ENCODE measurements around the gene OTOF. TPM values are rescaled to one million over a fixed set of nuclear protein-coding genes. Genes with fewer than 3 reads are reported as not detected.
A peak's percentile ranks its signal among the peaks of the same experiment; 100 is the strongest.

The OTOF gene
- total RNA-seq: 10 to 100 TPM; 22.2 to 23.7 TPM

DNA sequence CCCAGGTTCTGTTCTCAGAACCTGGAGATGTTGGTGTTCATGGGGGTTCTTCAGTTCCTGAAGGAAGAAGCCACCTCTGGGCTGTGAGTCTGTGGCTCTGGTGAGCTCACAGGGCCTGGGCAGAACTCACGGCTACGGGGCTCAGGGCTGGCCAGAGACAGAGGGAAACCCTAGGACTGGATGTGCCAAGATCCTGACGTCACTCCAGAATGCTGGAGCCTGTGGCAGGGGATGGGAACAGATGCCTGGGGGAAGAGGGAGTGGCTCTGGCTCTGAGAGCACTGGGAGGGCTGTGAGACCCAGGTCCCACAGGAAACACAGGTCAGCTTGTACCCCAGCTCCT lies at the start of gene OTOF:
Gene OTOF (minus strand): TSS at position 214 of the 343 bp plus-strand sequence.
- ChIA-PET POLR2A (interaction anchor here (1.6 to 1.7 kb wide), 2 partner anchors 9 to 14 kb away, joined by 4 to 5 read pairs; no protein-coding TSS in a partner anchor), CTCF (interaction anchor here (0.9 to 1.8 kb wide), 4 partner anchors 9 to 100 kb away, joined by 3 to 5 read pairs (median 5); no protein-coding TSS in a partner anchor)
- peak within 1 kb of the TSS; percentile 75 for H3K27ac Mint-ChIP-seq
- peaks cover 2% of the 10 kb centered on the region for H3K27me3 Mint-ChIP-seq
- H3K4me3 Mint-ChIP-seq: peak within 1 kb of the TSS; percentile 78
- H3K36me3 Mint-ChIP-seq (ENCODE audit: low read depth): no peaks in the 10 kb centered on the region
- H3K9me3 Mint-ChIP-seq: no peaks in the 10 kb centered on the region
- DNase-seq: no peak
- H3K4me1 Mint-ChIP-seq: peaks cover 12% of the 10 kb centered on the region

GRCh38 chr2:26526589-26526988 lies 48.7 kb upstream of the OTOF start:
- POLR2A ChIA-PET: no interaction called here

DNA sequence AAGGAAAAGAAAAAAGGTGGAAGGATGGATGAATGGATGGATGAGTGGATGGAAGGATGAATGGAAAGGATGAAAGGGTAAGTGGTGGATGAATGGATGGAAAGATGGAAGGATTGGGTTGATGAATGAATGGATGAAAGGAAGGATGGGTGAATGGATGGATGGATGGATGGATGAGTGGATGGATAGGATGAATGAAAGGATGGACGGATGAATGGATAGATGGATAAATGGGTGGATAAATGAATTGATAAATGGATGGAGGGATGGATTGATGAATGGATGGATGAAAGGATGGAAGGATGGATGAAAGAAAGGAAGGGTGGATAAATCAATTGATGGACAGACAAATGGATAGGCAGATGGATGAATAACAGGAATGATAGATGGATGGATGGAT lies 48.2 kb upstream of the OTOF start:
- H3K4me3 Mint-ChIP-seq: no peak overlapping the region
- H3K4me1 Mint-ChIP-seq: no peaks in the 10 kb centered on the region
- ChIA-PET CTCF (no interaction called here), POLR2A (no interaction called here)
- H3K36me3 Mint-ChIP-seq (ENCODE audit: low read depth): no peaks in the 10 kb centered on the region
- peaks cover 4% of the 10 kb centered on the region for H3K27me3 Mint-ChIP-seq
- DNase-seq: no peak
- H3K27ac Mint-ChIP-seq: no peak overlapping the region
- no peaks in the 10 kb centered on the region for H3K9me3 Mint-ChIP-seq

More at GRCh38 chr2:26526589-26526988, 48.7 kb upstream of the OTOF start:
- CTCF ChIA-PET: no interaction called here
- Mint-ChIP-seq H3K36me3 (ENCODE audit: low read depth) (no peaks in the 10 kb centered on the region), H3K27ac (no peak overlapping the region), H3K4me1 (no peaks in the 10 kb centered on the region), H3K4me3 (no peak overlapping the region), H3K9me3 (no peaks in the 10 kb centered on the region), H3K27me3 (peaks cover 1% of the 10 kb centered on the region)
- no peak for DNase-seq

DNA sequence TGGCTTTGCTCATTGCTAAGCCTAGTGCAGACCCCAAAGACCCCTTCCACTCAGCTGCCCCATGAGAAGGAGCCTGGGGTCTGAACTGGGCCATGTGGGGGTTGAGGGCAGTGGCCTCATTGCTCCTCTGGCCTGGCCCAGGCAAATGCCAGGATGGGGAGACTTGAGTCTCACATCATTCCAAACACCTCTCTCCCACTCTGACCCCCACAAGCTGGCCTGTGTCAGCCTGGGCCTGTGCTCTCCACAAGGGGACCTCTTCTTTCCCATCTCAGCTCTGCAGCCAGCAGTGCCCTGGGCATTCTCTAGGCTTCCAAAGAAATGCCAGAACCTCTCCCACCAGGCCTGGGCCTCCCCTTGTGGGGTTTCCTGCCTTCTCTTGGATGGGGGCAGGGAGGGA lies 45.8 kb upstream of the OTOF start:
- Mint-ChIP-seq H3K36me3 (ENCODE audit: low read depth) (no peaks in the 10 kb centered on the region), H3K27ac (no peak overlapping the region)
- CTCF ChIA-PET: no interaction called here

DNA sequence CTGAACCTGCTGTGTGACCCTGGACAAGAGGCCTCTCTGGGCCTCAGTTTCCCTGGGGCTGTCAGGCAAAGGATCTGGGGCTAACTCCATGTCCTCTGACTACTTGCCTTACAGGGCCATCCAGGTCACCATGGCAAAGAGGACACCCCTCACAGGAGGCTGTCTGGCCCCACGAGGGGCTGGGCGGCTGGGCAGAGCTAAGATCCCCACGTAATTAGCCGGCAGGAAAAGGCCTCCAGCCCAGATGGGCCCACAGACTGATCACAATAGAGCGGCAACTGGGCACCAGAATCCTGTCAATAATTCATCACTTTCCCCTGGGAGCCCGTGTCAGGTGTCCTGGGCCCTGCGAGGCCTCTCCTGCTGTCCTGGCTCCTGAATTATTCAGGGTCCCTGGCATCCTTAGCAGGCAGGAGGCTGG lies 44.8 kb upstream of the OTOF start:
- Mint-ChIP-seq H3K36me3 (ENCODE audit: low read depth) (no peaks in the 10 kb centered on the region), H3K4me1 (peaks cover 11% of the 10 kb centered on the region), H3K4me3 (no peak overlapping the region), H3K27me3 (peaks cover 11% of the 10 kb centered on the region), H3K27ac (no peak overlapping the region), H3K9me3 (no peaks in the 10 kb centered on the region)
- no peak for DNase-seq
- ChIA-PET POLR2A (no interaction called here), CTCF (no interaction called here)

More for the DNA sequence above, 45.8 kb upstream of the OTOF start:
- POLR2A ChIA-PET: no interaction called here
- H3K4me3 Mint-ChIP-seq: no peak overlapping the region
- peaks cover 11% of the 10 kb centered on the region for H3K27me3 Mint-ChIP-seq
- no peaks in the 10 kb centered on the region for H3K9me3 Mint-ChIP-seq
- peaks cover 11% of the 10 kb centered on the region for H3K4me1 Mint-ChIP-seq
- no peak for DNase-seq

DNA sequence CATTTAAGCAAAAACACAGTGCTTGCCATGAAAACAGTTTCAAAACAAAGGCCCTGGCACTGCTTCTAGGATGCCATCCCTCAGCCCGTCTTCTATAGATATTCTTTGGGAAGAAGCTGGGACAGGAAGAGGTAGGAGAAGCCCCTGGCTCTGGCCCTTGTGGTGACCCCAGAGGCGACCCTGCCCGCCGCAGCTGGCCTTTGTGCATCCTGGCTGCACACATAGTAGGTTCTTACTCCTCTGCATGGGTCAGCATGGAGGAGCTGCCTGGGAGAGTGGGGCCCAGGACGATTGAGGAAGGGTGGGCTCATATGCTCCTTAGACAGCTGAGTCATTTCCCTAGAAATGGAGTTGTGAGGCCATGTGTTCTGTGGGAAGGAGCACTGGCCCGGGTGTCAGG lies 44.4 kb upstream of the OTOF start:
- H3K27me3 Mint-ChIP-seq: peaks cover 11% of the 10 kb centered on the region
- H3K27ac Mint-ChIP-seq: no peak overlapping the region
- H3K9me3 Mint-ChIP-seq: no peaks in the 10 kb centered on the region
- CTCF ChIA-PET: no interaction called here
- DNase-seq: no peak
- H3K4me3 Mint-ChIP-seq: no peak overlapping the region
- peaks cover 11% of the 10 kb centered on the region for H3K4me1 Mint-ChIP-seq
- no peaks in the 10 kb centered on the region for H3K36me3 Mint-ChIP-seq (ENCODE audit: low read depth)
- POLR2A ChIA-PET: no interaction called here

- no peaks in the 10 kb centered on the region for H3K36me3 Mint-ChIP-seq (ENCODE audit: low read depth)
- ChIA-PET POLR2A (no interaction called here), CTCF (no interaction called here)
- H3K4me3 Mint-ChIP-seq: no peak overlapping the region
- no peaks in the 10 kb centered on the region for H3K9me3 Mint-ChIP-seq
- peaks cover 11% of the 10 kb centered on the region for H3K27me3 Mint-ChIP-seq
- H3K4me1 Mint-ChIP-seq: peaks cover 11% of the 10 kb centered on the region
- H3K27ac Mint-ChIP-seq: no peak overlapping the region
- no peak for DNase-seq
Measured at GRCh38 chr2:26521913-26522180, 43.9 kb upstream of the OTOF start.

GRCh38 chr2:26521054-26521912 lies 43.4 kb upstream of the OTOF start:
- H3K27ac Mint-ChIP-seq: no peak overlapping the region
- no peak for DNase-seq
- H3K4me1 Mint-ChIP-seq: peaks cover 11% of the 10 kb centered on the region
- no peaks in the 10 kb centered on the region for H3K36me3 Mint-ChIP-seq (ENCODE audit: low read depth)
- CTCF ChIA-PET: interaction anchor here (2.8 to 4.2 kb wide), 2 partner anchors 18 to 56 kb away, joined by 12 to 25 read pairs; no protein-coding TSS in a partner anchor
- peaks cover 11% of the 10 kb centered on the region for H3K27me3 Mint-ChIP-seq
- no peak overlapping the region for H3K4me3 Mint-ChIP-seq
- no peaks in the 10 kb centered on the region for H3K9me3 Mint-ChIP-seq
- POLR2A ChIA-PET: no interaction called here

DNA sequence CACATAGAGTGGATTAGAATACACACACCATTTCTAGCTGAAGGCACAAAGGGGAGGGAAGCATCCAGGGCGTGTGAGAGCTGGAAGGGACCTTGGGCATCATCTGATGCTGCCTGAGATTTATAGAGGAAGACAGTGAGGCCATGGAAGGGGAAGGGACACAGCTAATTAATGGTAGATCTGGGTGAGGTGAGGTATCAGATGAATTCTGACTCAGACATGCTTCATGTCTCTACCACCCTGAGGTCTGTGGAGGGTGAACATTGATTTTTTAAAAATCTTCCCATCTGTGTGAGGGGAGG lies 42.2 kb upstream of the OTOF start:
- ChIA-PET CTCF (interaction anchor here (2.8 to 4.2 kb wide), 2 partner anchors 17 to 57 kb away, joined by 12 to 25 read pairs; no protein-coding TSS in a partner anchor), POLR2A (no interaction called here)
- H3K4me1 Mint-ChIP-seq: peaks cover 11% of the 10 kb centered on the region
- H3K27ac Mint-ChIP-seq: no peak overlapping the region
- no peak overlapping the region for H3K4me3 Mint-ChIP-seq
- H3K36me3 Mint-ChIP-seq (ENCODE audit: low read depth): no peaks in the 10 kb centered on the region
- no peaks in the 10 kb centered on the region for H3K9me3 Mint-ChIP-seq
- no peak for DNase-seq
- H3K27me3 Mint-ChIP-seq: peaks cover 11% of the 10 kb centered on the region

- Mint-ChIP-seq H3K27me3 (peaks cover 11% of the 10 kb centered on the region), H3K4me3 (no peak overlapping the region), H3K27ac (no peak overlapping the region), H3K36me3 (ENCODE audit: low read depth) (no peaks in the 10 kb centered on the region), H3K4me1 (peaks cover 11% of the 10 kb centered on the region), H3K9me3 (no peaks in the 10 kb centered on the region)
- DNase-seq: no peak
- CTCF ChIA-PET: interaction anchor here (2.8 to 4.2 kb wide), 2 partner anchors 16 to 58 kb away, joined by 12 to 25 read pairs; no protein-coding TSS in a partner anchor
- POLR2A ChIA-PET: no interaction called here
Measured at GRCh38 chr2:26519396-26520147, 41.6 kb upstream of the OTOF start.

DNA sequence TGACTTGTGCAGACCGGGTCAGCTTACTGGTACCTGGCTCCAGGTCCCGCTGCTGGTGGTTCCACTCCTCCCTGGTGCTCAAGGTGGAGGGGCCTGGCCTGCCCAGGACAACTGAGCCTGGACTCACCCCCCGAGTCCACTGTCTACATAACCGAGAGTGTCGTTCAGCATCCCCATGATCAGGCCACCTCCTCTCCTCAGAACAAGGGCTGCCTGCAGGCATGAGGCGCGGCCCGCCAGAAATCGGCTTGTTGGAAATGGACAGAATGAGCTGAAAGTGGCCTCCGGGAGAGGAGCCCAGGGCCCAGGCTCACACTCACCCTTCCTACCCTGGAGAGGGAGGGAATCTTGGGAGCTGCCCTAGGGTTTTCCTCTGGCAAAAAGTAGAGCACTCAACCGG lies 38.9 kb upstream of the OTOF start:
- Mint-ChIP-seq H3K27ac (no peak overlapping the region), H3K9me3 (no peaks in the 10 kb centered on the region), H3K4me1 (peaks cover 11% of the 10 kb centered on the region), H3K36me3 (ENCODE audit: low read depth) (no peaks in the 10 kb centered on the region), H3K4me3 (no peak overlapping the region), H3K27me3 (peaks cover 11% of the 10 kb centered on the region)
- no peak for DNase-seq
- POLR2A ChIA-PET: no interaction called here
- CTCF ChIA-PET: no interaction called here

DNA sequence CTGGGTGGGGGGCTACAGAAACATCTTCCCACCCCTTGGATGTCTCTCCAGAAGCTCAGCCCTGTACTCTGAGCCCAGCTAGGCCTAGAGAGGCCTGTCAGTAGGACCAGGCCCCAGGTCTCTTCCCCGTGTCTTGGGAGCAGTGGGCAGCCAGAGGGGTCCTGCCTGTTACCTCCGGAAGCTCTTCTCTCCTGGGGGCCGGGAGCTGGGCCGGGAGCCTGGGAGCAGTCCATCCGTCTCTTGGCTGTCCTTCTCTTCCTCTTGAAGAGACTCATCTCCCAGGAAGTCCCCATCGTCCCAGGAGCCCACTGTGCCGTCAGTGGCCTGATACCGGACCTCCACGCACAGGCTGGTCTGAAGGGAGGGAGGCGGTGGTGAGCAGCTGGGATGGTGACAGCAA lies 38.3 kb upstream of the OTOF start:
- H3K4me1 Mint-ChIP-seq: peaks cover 11% of the 10 kb centered on the region
- CTCF ChIA-PET: no interaction called here

DNA sequence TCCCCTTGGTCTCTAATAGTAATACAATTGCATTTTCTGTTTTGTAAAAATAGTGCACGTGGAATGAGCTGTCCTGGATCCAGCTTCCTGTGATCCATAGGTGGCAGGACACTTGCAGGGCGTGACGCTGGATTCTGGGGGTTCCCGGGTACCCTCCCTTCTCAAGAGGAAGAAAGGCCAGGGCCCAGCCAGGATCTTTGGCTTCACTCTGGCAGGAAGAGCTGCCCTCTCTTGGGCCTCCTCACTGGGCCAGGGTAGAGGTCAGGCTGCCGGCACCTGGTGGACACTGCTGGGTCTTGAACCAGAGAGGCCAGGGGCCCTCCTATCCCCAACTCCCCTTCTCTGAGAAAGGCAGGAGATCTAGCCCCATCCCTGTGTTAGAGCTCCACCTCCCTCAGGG lies 37.8 kb upstream of the OTOF start:
- H3K9me3 Mint-ChIP-seq: no peaks in the 10 kb centered on the region
- POLR2A ChIA-PET: no interaction called here
- no peak overlapping the region for H3K27ac Mint-ChIP-seq
- no peak for DNase-seq
- CTCF ChIA-PET: no interaction called here
- H3K4me3 Mint-ChIP-seq: no peak overlapping the region
- H3K4me1 Mint-ChIP-seq: peaks cover 11% of the 10 kb centered on the region
- peaks cover 8% of the 10 kb centered on the region for H3K27me3 Mint-ChIP-seq
- no peaks in the 10 kb centered on the region for H3K36me3 Mint-ChIP-seq (ENCODE audit: low read depth)

More for the DNA sequence above, 38.3 kb upstream of the OTOF start:
- Mint-ChIP-seq H3K9me3 (no peaks in the 10 kb centered on the region), H3K36me3 (ENCODE audit: low read depth) (no peaks in the 10 kb centered on the region), H3K27me3 (peaks cover 8% of the 10 kb centered on the region), H3K27ac (no peak overlapping the region), H3K4me3 (no peak overlapping the region)
- DNase-seq: no peak
- POLR2A ChIA-PET: no interaction called here

DNA sequence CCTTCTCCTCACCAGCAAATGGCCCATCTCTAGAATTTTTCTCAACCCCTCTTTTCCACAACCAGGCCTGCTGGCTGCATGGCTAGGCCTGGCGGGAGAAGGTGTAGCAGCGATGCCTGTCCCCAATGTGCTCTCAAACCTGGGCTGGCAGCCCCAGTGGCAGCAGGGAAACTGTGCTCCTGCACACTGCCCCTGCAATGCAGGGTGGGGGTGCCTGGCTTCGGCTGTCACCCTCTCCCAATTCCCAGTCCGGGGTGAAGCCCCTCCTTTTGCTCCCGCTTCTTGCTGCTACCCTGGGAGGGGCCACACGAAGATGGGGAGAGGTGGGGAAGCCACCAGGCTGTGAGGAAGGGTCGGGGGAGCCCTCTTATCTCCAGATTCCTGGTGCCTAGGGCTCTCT lies 36.1 kb upstream of the OTOF start:
- H3K27ac Mint-ChIP-seq: no peak overlapping the region
- H3K4me1 Mint-ChIP-seq: no peaks in the 10 kb centered on the region
- H3K9me3 Mint-ChIP-seq: no peaks in the 10 kb centered on the region
- ChIA-PET POLR2A (no interaction called here), CTCF (no interaction called here)
- H3K27me3 Mint-ChIP-seq: peaks cover 4% of the 10 kb centered on the region
- H3K4me3 Mint-ChIP-seq: no peak overlapping the region
- no peak for DNase-seq
- H3K36me3 Mint-ChIP-seq (ENCODE audit: low read depth): no peaks in the 10 kb centered on the region
